Brain pericyte (primary cell): Measurements from ENCODE around the gene WDR64.
"Not testable (repeated sequence)": the region's sequence is repeated elsewhere in the genome, so short reads cannot be mapped to it uniquely, and the experiment has no call there.

ENCODE experiments used
- DNase-seq: peaks from one replicate; pipeline ENCODE4 v3.0.0-alpha.2; 2012; ENCODE audit warnings: low read depth, low spot score

WDR64 gene

GRCh38 chr1:241658081-241658793, 6.2 kb downstream of the WDR64 start:
- DNase-seq, result no peak

GRCh38 chr1:241659016-241659415, 6.9 kb downstream of the WDR64 start:
- not testable (repeated sequence) for DNase-seq

GRCh38 chr1:241660424-241660972, 8.4 kb downstream of the WDR64 start:
- no peak for DNase-seq

- DNase-seq, result no peak
Observed at GRCh38 chr1:241666419-241666818, 14.3 kb downstream of the WDR64 start.

- DNase-seq, result no peak
Observed at GRCh38 chr1:241672301-241672700, 20.2 kb downstream of the WDR64 start.

- no peak for DNase-seq
Observed at GRCh38 chr1:241674805-241675384, 22.8 kb downstream of the WDR64 start.

GRCh38 chr1:241675983-241676382, 23.9 kb downstream of the WDR64 start:
- DNase-seq, result no peak

GRCh38 chr1:241677201-241677600, 25.1 kb downstream of the WDR64 start:
- DNase-seq, result no peak

- DNase-seq, result no peak
Observed at GRCh38 chr1:241678536-241678935, 26.5 kb downstream of the WDR64 start.

GRCh38 chr1:241679404-241679803, 27.3 kb downstream of the WDR64 start:
- DNase-seq, result no peak

- no peak for DNase-seq
Observed at GRCh38 chr1:241679961-241680360, 27.9 kb downstream of the WDR64 start.

- not testable (repeated sequence) for DNase-seq
Observed at GRCh38 chr1:241681861-241682448, 29.9 kb downstream of the WDR64 start.

GRCh38 chr1:241682921-241683320, 30.8 kb downstream of the WDR64 start:
- DNase-seq, result no peak

GRCh38 chr1:241684108-241684507, 32.0 kb downstream of the WDR64 start:
- DNase-seq, result no peak

GRCh38 chr1:241688940-241689368, 36.9 kb downstream of the WDR64 start:
- DNase-seq, result no peak

GRCh38 chr1:241695246-241696171, 43.4 kb downstream of the WDR64 start:
- no peak for DNase-seq

- no peak for DNase-seq
Observed at GRCh38 chr1:241696172-241696814, 44.2 kb downstream of the WDR64 start.

GRCh38 chr1:241696815-241697639, 44.9 kb downstream of the WDR64 start:
- no peak for DNase-seq

- DNase-seq, result no peak
Observed at GRCh38 chr1:241697640-241698018, 45.5 kb downstream of the WDR64 start.

GRCh38 chr1:241698177-241698576, 46.1 kb downstream of the WDR64 start:
- no peak for DNase-seq
